CD4-positive, alpha-beta T cell treated with Interleukin-21 for 1 hour (primary cell): Measurements from ENCODE around the gene MFSD2A.
"Not testable (repeated sequence)": the region's sequence is repeated elsewhere in the genome, so short reads cannot be mapped to it uniquely, and the experiment has no call there.

ENCODE experiments used
- DNase-seq: peaks from one replicate; pipeline ENCODE4 v3.0.0-alpha.2; 2020

The MFSD2A gene

DNA sequence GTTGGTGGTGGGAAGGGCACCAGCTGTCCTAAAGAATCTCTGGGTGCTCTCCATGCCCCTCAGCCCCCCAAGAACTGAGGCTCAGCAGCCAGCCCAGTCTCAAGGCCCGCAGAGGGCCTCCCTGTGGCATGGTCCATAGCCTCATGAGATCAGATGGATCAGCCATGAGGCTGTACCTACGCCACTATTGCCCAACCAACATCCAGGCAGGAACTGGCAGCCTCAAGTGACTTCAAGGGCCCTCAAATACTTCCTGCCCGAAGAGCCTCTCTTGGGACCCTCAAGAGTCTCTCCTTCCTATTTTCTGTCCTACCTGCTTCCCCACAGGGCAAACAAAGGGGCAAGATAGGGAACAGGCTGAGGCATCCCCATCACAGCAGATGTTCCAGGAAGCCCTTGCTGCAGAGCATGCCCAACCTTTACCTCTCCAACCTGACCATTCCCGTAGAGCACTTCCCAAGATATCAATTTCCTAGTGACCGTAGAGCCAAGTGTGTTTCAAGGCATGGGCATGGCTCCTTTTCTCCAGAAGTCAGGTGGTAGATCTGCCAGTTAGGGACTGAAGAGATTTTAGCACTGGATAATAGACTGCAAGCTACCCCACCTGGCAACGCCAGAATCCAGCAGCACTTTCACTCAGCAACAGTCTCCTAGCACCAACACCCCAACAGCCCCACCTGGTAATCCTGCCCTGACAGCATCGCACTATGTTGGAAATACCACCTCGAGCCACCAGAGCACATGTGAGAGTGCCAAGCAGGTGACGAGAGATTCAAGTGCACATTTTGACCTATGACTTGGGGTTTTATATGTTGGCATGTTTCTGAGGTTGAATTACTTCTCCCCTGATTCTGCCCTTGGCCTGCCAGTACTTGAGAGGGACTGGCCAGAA, 13.7 kb upstream of the MFSD2A start:
- no peak for DNase-seq

DNA sequence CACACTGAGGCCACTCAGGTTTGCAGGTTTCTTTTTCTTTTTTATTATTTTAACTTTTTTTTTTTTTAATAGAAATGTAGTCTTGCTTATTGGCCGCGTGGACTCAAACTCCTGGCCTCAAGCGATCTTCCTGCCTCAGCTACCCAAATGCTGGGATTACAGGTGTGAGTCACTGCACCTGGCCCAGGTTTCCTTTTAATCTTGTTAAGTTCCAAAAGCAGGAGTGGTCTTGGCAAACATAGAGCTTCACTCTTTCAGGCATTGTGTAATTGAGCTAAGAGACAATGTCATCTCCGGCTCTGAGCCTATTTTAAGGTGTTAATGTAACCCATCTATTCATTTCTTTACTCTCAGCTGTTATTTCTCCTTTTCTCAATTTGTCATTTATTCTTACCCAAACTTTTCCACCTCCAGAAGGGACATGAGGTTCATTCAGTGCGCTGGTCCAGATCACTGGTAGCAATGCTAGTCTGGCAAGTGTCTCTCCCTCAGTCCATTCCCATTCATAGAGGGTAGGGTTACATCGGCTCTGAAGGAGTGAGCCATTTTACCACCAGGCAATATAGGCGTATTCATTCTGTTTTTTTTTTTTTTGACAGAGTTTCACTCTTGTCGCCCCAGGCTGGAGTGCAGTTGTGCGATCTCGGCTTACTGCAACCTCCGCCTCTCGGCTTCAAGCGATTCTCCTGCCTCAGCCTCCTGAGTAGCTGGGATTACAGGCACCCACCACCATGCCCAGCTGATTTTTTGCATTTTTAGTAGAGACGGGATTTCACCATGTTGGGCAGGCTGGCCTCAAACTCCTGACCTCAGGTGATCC, 11.3 kb upstream of the MFSD2A start:
- no peak for DNase-seq

GRCh38 chr1:39944410-39945112, 10.4 kb upstream of the MFSD2A start:
- DNase-seq = no peak

DNA sequence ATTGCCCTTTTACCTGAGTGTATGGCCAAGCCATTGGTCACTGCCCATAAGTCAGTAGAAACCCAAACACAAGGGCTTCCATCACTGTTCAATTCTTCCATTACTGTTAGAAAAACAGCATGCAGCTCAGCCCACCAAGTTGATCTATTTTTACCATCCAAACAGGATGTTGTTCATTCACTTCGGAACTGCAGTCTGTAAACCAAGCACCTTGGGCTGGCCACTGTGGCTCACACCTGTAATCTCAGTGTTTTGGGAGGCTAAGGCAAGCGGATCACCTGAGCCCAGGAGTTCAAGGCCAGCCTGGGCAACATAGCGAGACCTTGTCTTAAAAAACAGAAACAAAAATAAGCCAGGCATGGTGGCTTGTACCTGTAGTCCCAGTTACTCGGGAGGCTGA, 8.7 kb upstream of the MFSD2A start:
- DNase-seq = no peak

GRCh38 chr1:39947260-39947659, 7.7 kb upstream of the MFSD2A start:
- no peak for DNase-seq

- no peak for DNase-seq
Observed at GRCh38 chr1:39949891-39950290, 5.1 kb upstream of the MFSD2A start.

DNA sequence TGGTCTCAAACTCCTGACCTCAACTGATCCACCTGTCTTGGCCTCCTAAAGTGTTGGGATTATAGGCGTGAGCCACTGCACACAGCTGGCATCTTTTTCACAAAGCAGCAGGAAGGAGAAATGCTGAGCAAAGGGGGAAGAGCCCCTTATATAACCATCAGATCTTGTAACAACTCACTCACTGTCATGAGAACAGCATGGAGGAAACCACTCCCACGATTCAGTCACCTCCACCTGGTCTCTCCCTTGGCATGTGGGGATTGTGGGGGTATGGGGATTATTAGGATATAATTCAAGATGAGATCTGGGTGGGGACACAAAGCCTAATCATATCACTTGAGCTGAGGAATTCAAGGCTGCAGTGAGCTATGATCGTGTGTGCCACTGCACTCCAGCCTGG, 3.0 kb upstream of the MFSD2A start:
- no peak for DNase-seq

DNA sequence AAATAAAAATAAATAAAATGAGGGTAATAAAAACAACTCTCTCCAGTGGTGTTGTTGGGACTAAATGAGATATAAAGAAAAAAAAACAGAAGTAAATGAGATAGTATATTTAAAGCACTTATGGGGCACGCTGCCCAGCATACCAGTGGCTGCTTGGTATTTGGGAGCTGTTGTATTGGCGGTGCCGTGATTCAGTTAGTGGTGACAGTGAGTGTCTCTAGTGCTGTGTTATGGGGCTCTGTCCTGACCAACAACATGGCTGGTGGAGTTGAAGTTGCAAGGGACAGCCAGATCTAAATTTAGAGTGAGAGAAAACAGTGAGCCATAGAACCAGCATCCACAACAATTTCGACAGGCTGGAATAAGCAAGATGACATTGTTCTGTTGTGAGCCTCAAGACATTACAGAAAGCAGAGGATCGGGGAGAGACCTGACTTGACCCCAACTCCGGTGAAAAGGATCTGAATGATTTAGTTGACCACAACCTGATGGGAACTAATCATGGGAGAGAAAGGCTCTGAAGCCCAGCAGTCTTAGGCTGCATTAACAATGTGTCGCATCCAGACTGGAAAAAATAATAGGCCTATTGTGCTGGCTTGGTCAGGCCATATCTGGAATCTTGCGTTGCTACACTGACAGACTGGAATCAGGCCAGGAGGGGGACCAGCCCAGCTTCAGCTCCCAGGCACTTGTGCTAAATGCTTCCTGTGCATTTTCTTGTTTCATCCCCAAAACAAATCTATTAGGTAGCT, 2.4 kb upstream of the MFSD2A start:
- no peak for DNase-seq

DNA sequence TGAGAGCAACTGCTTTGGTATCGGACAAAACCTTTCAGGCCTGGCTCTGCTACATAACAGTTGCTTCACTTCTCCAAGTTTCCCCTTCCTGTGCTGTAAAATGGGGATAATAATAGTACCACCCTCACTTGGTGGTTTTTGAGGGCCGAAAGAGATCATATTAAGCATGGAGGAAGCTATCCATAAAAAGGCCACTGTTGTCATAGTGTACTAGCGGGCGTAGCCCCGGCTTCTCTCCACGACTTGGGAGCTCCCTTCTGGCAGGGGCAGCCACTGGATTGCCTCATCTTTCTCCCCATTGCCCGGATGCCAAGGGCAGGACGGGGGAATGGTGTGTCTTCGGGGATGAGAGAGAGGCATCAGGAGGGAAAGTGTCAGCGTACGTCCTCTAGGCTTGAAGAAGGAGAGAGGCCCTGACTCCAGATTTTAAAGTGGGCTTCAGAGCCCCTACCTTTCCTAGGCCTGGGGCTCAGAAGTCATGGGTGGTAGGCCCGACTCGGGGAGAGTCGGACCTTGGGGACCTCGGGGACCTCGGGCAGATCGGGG, 548 bp upstream of the MFSD2A start:
- no peak for DNase-seq

DNA sequence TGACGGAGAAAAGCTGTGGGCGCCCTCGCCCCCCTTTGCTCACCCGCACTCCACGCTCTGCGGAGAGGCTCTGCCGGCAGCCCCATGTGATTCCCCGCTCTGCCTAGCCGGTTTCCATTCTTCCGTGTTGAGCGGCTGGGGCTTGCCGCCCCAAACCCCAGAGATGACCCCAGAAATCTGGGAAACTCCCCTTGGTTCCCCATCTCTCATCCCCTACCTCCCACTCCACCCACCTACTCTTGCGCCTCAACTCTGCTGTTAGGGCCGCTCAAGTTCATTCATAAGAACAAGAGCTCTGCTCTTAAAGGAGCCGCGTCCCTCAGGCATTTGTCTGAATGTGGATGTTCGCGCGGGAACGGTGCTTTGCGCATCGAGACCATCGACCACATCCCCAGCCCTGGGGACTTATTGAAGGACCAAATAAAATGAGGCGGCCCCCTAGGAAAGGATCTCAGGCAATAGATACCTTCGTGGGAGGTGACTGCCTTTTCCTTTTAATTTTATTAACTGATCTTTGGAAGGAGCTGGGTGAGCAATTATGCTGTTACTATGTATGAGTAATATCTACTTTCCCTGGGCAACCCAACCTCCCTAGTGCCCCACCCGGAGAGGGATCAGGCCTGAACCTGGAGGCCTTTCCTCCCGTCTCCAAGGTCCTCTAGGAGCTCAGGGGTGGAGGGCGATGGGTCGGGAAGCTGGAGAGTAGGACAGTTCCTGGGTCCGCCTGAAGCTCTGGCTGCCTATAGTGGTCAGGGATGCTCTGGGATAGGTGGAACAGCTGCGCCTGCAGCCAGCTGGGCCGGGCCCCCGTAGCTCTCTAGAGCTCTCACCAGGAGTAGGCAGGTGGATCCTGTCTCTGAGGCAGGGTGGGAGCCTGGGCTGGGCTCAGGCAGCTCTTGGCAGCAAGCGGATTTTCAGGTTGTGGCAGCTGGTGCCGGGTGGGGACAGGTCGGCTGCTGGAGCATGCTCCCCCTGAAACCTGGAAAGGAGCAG, 898 bp downstream of the MFSD2A start:
- DNase-seq = peak; percentile 42

DNA sequence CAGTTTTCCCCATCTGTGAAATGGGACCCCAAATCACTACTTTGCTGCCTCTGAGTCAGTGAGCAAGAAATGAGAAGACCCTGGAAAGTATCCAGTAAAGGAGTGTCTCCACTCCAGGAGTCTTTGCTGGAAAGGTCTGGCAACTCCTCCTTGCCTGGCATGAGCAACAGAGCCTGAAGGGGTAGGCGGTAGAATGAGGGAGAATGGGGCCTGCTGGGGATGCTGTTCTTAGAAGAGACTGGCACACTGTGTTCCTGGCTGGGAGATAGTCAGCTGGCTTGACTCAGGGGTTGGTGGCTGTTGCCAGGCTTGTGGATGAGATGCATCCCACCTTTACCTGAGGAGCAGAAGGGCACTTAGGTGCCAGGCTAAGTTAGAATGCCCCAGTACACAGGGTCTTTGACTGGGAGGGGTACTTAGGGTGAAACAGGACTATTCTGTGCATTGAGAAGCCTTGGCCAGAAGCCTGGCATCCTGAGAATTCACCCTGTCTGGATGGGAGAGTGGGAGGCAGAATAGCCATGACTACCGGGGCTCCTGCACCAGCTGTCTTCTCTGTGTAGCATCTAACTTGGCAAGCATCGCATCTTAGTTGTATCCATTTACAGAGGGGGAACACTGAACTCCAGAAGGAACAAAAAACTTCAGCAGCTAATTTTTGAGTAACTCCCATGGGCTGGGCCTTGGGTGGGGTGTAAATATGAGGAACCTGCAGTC, 2.5 kb downstream of the MFSD2A start:
- DNase-seq = no peak

- no peak for DNase-seq
Observed at GRCh38 chr1:39958403-39959200, 3.7 kb downstream of the MFSD2A start.

DNA sequence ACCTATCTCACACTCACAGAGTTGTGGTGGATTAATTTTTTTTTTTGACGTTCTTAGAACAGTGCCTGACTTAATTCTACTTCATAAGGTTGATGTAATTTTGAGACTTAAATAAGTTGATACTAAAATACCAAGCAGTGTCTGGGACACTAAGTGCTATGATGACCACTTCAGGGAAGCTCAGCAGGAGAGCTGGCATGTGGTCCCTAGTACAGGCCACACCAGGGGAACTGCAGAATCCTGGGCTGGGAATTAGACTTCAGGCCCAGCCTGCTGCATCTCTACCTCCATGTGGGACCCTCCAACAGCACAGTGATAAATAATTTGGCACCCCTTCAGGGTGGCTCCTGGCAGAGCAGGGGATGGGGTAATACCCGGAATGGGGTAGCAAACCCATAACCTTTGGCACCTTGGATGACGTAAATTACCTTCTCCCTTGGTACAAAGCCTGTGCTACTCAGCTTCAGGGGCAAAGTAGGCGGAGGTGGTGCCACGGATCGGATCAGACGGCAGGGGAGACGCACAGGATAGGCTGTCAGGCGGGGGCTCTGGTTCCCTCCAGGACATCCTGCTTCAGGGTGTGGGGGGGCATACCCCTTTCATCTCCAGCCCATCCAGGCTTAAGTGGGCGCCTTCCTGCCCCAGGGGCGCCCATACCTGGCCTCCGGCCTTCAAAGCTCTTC, 4.8 kb downstream of the MFSD2A start:
- DNase-seq = no peak

DNA sequence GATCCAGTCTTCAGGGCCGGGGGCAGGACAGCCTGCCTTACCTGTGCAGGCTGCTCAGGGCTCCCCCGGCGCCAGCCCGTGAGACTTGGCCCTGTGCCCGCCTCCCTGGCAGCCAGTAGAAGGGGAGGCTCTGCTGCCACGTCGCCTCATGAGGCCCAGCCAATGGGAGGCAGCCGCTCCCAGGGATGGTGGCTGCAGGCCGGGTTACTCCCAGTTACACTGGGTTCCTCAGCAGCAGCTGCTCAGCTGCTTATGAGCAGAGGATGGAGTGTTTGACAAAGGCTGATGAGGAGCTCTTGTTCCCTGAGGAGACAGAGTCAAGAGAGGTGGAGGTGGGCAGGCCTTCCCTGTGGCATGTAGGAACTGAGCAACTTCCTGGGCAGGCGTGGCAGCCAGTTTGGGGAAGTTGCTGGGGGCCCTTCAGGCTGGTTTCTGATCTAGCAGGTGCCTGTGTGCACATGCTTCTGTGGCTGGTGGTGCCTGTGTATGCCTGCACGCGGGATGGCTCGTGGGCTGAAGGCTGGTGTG, 5.5 kb downstream of the MFSD2A start:
- DNase-seq = no peak

GRCh38 chr1:39962450-39962825, 7.5 kb downstream of the MFSD2A start:
- DNase-seq = no peak

DNA sequence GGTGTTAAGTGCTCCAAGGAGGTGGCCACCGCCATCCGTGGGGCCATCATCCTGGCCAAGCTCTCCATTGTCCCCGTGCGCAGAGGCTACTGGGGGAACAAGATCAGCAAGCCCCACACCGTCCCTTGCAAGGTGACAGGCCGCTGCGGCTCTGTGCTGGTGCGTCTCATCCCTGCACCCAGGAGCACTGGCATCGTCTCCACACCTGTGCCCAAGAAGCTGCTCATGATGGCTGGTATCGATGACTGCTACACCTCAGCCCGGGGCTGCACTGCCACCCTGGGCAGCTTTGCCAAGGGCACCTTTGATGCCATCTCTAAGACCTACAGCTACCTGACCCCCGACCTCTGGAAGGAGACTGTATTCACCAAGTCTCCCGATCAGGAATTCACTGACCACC, 8.0 kb downstream of the MFSD2A start:
- not testable (repeated sequence) for DNase-seq

- DNase-seq = no peak
Observed at GRCh38 chr1:39964552-39964951, 9.6 kb downstream of the MFSD2A start.

GRCh38 chr1:39965044-39965443, 10.1 kb downstream of the MFSD2A start:
- no peak for DNase-seq

- DNase-seq = no peak
Observed at GRCh38 chr1:39969048-39969447, 14.1 kb downstream of the MFSD2A start.
